GM12875 (cell line): Measurements from ENCODE around the gene ADGRL3.

Experiments
- H3K4me3 ChIP-seq: one replicate; pipeline ENCODE4 v1.5.1; 2011; ENCODE audit warnings: low read depth, low read length, control low read depth
- CTCF ChIP-seq: IDR thresholded peaks from 2 replicates; pipeline ENCODE4 v1.5.1; 2011; ENCODE audit warnings: low read depth, mild to moderate bottlenecking, control low read depth, inconsistent platforms, low read length, moderate library complexity, borderline replicate concordance; ENCODE audit not compliant: insufficient read depth

Gene ADGRL3

DNA sequence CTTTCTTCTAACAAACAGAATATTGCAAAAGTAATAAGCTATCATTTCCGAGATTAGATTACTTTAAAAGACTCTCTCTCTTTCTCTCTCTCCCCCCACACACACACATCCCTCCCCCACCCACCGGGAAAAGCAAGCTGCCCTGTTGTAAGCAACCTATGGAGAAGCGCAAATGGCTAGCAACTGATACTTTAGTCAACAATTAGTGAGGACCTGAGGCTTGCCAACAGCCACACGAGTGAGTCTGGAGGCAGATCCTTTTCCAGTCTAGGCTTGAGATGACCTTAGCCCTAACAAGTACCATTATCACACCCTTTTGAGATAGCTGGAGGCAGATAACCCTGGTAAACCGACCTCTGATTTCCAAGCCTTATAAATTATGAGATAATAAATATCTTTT, 19.7 kb upstream of the ADGRL3 start:
- TF ChIP-seq CTCF: no peak
- no peak overlapping the region for H3K4me3 ChIP-seq

DNA sequence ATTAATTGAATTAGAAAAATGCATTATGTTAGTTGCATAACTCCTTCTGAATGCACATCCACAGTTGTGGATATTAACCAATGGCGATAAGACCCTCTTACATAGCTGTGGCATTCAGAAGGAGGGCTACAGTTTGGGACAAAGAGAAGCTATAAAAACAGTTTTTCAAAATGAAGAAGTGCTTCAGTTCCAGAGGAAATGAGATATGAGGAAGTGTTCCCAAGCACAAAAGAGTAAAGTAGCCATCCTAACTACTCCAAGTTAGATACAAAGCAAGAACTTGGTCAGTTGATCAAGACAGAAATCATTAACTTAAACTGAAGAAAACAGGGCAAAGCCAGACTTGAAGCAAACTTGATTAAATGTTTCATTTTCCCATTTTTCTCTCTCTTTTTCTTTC, 17.2 kb upstream of the ADGRL3 start:
- TF ChIP-seq CTCF: no peak
- H3K4me3 ChIP-seq: no peak overlapping the region

DNA sequence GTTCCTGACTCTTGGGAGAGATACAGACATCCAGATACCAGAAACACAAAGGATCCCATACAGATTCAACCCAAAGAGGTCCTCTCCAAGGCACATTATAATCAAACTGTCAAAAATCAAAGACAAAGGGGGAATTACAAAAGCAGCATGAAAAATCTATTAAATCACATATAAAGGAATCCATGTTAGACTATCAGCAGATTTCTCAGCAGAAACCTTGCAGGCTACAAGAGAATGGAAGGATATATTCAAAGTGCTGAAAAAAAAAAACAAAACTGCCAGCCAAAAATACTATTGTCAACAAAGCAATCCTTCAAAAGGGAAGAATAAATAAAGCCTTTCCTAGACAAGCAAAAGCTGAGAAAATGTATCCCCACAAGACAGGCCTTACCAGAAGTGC, 14.8 kb upstream of the ADGRL3 start:
- no peak for TF ChIP-seq CTCF
- H3K4me3 ChIP-seq: no peak overlapping the region

DNA sequence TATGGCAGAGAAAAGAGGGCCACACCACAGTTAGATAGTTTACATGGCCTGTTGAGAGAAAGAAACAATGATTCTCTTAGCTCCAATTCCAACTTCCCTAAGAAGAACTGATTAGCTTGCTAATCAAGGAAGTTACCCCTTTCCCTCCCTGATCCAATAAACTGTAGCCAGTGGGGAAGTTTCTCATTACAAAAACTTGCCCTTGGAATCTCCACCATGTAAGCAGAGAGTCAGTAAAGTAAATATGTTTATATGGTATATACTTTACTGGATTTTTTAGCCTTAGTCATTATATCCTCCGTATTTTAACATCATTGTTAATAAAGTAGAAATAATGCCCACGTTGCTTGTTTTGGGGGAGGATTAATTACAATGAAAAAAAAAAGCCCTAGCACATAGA, 7.7 kb upstream of the ADGRL3 start:
- no peak for TF ChIP-seq CTCF

GRCh38 chr4:61193863-61194262, 6.3 kb upstream of the ADGRL3 start:
- no peak overlapping the region for H3K4me3 ChIP-seq
- TF ChIP-seq CTCF: no peak

More for the DNA sequence above, 7.7 kb upstream of the ADGRL3 start:
- H3K4me3 ChIP-seq: no peak overlapping the region

- no peak overlapping the region for H3K4me3 ChIP-seq
- TF ChIP-seq CTCF: no peak
These were observed 5.6 kb upstream of the ADGRL3 start for GRCh38 chr4:61194571-61194970.

DNA sequence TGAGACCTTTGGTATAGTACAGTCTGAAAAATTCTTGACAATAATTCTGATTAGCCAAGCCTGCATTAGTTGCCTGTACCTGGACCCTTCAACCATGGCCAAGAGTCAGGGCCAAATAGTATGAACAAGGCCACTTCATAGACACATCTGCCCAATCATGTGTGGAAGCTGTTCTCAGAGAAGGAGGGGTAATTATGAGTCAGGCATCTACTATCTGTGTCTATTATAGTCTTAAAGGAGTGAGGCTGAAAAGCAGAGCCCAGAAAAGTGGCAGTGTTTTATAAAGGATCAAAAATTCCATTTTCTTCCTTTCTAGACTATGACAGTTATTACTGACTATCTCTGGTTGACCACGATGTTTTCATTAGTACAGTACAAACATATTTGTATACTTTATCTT, 5.0 kb upstream of the ADGRL3 start:
- H3K4me3 ChIP-seq: no peak overlapping the region
- TF ChIP-seq CTCF: no peak
